Adrenal gland (tissue), 12 donors: ENCODE measurements around the gene CRYBG3. TPM values are rescaled to one million over a fixed set of nuclear protein-coding genes. Genes with fewer than 3 reads are reported as not detected.
A peak's percentile ranks its signal among the peaks of the same experiment; 100 is the strongest.

Experiments
- DNase-seq, 7 donors: peaks; one replicate each; pipeline ENCODE4 v3.0.0-alpha.2; 2019 to 2020
- H3K27ac ChIP-seq, 5 donors: fragments of 200-600 bp; sonication (generic) in 4 of 5; 1 replicate in 3 of 5; 2 replicates in 2 of 5; pipeline versions ENCODE4 v1.5.1 to v1.8.0; 2016 to 2020; ENCODE audit warnings: mild to moderate bottlenecking in 1 of 5
- H3K27me3 ChIP-seq: fragments of 200-600 bp; 2 replicates; pipeline ENCODE4 v1.8.0; 2021
- H3K36me3 ChIP-seq, 2 donors: fragments of 200-600 bp; replicated peaks in 1 of 2; 1 replicate in 1 of 2; 2 replicates in 1 of 2; pipeline versions ENCODE4 v1.5.1 to v1.8.0; 2018 to 2022
- H3K4me1 ChIP-seq, 2 donors: fragments of 200-600 bp; replicated peaks in 1 of 2; 1 replicate in 1 of 2; 2 replicates in 1 of 2; pipeline versions ENCODE4 v1.5.1 to v1.8.0; 2018 to 2021
- H3K4me3 ChIP-seq, 4 donors: fragments of 200-600 bp; sonication (generic) in 3 of 4; one replicate each; pipeline ENCODE4 v1.5.1; 2016 to 2018
- H3K9me3 ChIP-seq, 3 donors: fragments of 200-600 bp; sonication (generic) in 1 of 3; replicated peaks in 1 of 3; 1 replicate in 2 of 3; 2 replicates in 1 of 3; pipeline versions ENCODE4 v1.5.1 to v1.8.0; 2016 to 2021
- CTCF ChIP-seq, 6 experiments: fragments of 450-650 bp in 4 of 6; fragments of 200-600 bp in 2 of 6; sonication (generic) in 1 of 6; IDR thresholded peaks; 1 replicate in 5 of 6; 2 replicates in 1 of 6; pipeline versions ENCODE4 v1.5.1 to v1.8.0; 2016 to 2021; ENCODE audit warnings: antibody characterized with exemption in 6 of 6, mild to moderate bottlenecking in 2 of 6, moderate library complexity in 1 of 6
- POLR2A ChIP-seq, 2 donors: fragments of 450-650 bp; IDR thresholded peaks; one replicate each; pipeline ENCODE4 v1.6.1; 2017; ENCODE audit warnings: antibody characterized with exemption in 2 of 2, mild to moderate bottlenecking in 2 of 2, moderate library complexity in 1 of 2
- WGBS, 4 donors: extraction: QIAGEN DNeasy Blood & Tissue Kit in 2 of 4; methylation state at CpG; one replicate each; pipeline versions ENCODE4 v1.1.5 to v1.1.7; 2013 to 2017; 5-methylcytosine and 5-hydroxymethylcytosine counted together
- intact Hi-C, 2 donors: fragments of 100-400 bp; cut with DNase I; formaldehyde crosslinking; loops; one replicate each; pipeline versions ENCODE4 v1.14.1 to v1.15.0; 2022 to 2023
- polyA plus RNA-seq, 3 donors: library from polyadenylated mRNA; stranded (reverse); fragments of 200-250 nt in 2 of 3; fragments of 350-450 nt in 1 of 3; fragmentation: Illumina TruSeq in 1 of 3; extraction: RNeasy Lipid Tissue Mini Kit (QIAGEN cat#74804) in 1 of 3; gene quantifications; one replicate each; pipeline ENCODE4 v1.2.3, GENCODE V29; 2013 to 2014
- total RNA-seq, 9 donors: library from RNA; depleted of rRNA in 4 of 9; stranded (reverse); fragments of >200 nt in 4 of 9; fragments of 120-200 nt in 1 of 9; fragmentation: NEBNext Ultra II Directional in 1 of 9; extraction: Animal tissue kit (Norgen Biotek cat#: 25700) in 1 of 9; gene quantifications; one replicate each; pipeline versions ENCODE4 v1.1.0 to v1.2.4, GENCODE V29; 2013 to 2023
- donor health status: healthy with polysubstance abuse.
- donor health status: Bipolar disorder and iron deficiency.
- donor health status: DM: yes; HTN: yes; CAD: no.
- donor health status: DM: no; HTN: no; CAD: no.
- donor health status: DM: no; HTN: no; CAD: no.
- donor health status: DM: yes; HTN: yes; CAD: no.

The CRYBG3 gene
- total and polyA plus RNA-seq, 12 donors, result 2.7 to 25.0 (median 12.5) TPM

- Histone ChIP-seq H3K36me3 (peaks cover 0 to 29% of the 10 kb centered on the region in 2 donors), H3K27me3 (no peaks in the 10 kb centered on the region), H3K27ac (no peak overlapping the region), H3K4me3 (no peak overlapping the region), H3K4me1 (no peaks in the 10 kb centered on the region), H3K9me3 (no peaks in the 10 kb centered on the region)
- 54 to 70% (median 57%) methylated on average over 4 of the region's 4 CpGs for WGBS, 4 donors
- intact Hi-C loops, result no loop called here
- DNase-seq, result peak in 4 of 7 donors; percentile 23 to 57 (median 25)
- TF ChIP-seq POLR2A (IDR thresholded peaks at IDR 0.05), result no peak
Measured at GRCh38 chr3:97932387-97932801, 110.6 kb downstream of the CRYBG3 start.

- no peak for TF ChIP-seq CTCF (IDR thresholded peaks at IDR 0.05)
- Histone ChIP-seq H3K27ac (no peak overlapping the region), H3K9me3 (no peaks in the 10 kb centered on the region), H3K4me1 (no peaks in the 10 kb centered on the region), H3K4me3 (no peak overlapping the region), H3K36me3 (peaks cover 0 to 39% of the 10 kb centered on the region in 2 donors), H3K27me3 (no peaks in the 10 kb centered on the region)
- no peak for DNase-seq
- intact Hi-C loops, result no loop called here
- 85 to 91% (median 88%) methylated on average over 3 of the region's 3 CpGs for WGBS, 4 donors
Measured at GRCh38 chr3:97934980-97935695, 113.3 kb downstream of the CRYBG3 start.

- Histone ChIP-seq H3K4me3 (no peak overlapping the region), H3K27ac (no peak overlapping the region), H3K27me3 (no peaks in the 10 kb centered on the region), H3K9me3 (no peaks in the 10 kb centered on the region), H3K4me1 (no peaks in the 10 kb centered on the region), H3K36me3 (peaks cover 0 to 39% of the 10 kb centered on the region in 2 donors)
- DNase-seq, result no peak
- TF ChIP-seq CTCF (IDR thresholded peaks at IDR 0.05) (no peak), POLR2A (IDR thresholded peaks at IDR 0.05) (no peak)
- intact Hi-C loops, result no loop called here
- WGBS, 4 donors, result 63 to 93% (median 89%) methylated on average over 1 of the region's 1 CpG
Measured at GRCh38 chr3:97935842-97936241, 114.0 kb downstream of the CRYBG3 start.

GRCh38 chr3:97937205-97937604 is 115.4 kb downstream of the CRYBG3 start:
- Histone ChIP-seq H3K27ac (no peak overlapping the region), H3K9me3 (no peaks in the 10 kb centered on the region), H3K4me1 (no peaks in the 10 kb centered on the region), H3K27me3 (no peaks in the 10 kb centered on the region), H3K4me3 (no peak overlapping the region), H3K36me3 (peaks cover 0 to 44% of the 10 kb centered on the region in 2 donors)
- TF ChIP-seq CTCF (IDR thresholded peaks at IDR 0.05), result no peak
- TF ChIP-seq POLR2A (IDR thresholded peaks at IDR 0.05), result no peak
- DNase-seq, result no peak
- 84 to 95% (median 92%) methylated on average over 2 of the region's 2 CpGs for WGBS, 4 donors
- intact Hi-C loops, result no loop called here

GRCh38 chr3:97938444-97938843 is 116.6 kb downstream of the CRYBG3 start:
- no peaks in the 10 kb centered on the region for H3K9me3 ChIP-seq
- no peak overlapping the region for H3K27ac ChIP-seq
- H3K4me3 ChIP-seq, result no peak overlapping the region
- H3K36me3 ChIP-seq, result peaks cover 0 to 49% of the 10 kb centered on the region in 2 donors
- no peaks in the 10 kb centered on the region for H3K27me3 ChIP-seq
- H3K4me1 ChIP-seq, result no peaks in the 10 kb centered on the region
- TF ChIP-seq POLR2A (IDR thresholded peaks at IDR 0.05) (no peak), CTCF (IDR thresholded peaks at IDR 0.05) (no peak)
- intact Hi-C loops, result no loop called here
- WGBS, 4 donors, result 89 to 100% (median 98%) methylated on average over 1 of the region's 1 CpG
- no peak for DNase-seq
